GM21723 (cell line): ENCODE data around the gene PRKG1.
"Not testable (repeated sequence)": the region's sequence is repeated elsewhere in the genome, so short reads cannot be mapped to it uniquely, and the experiment has no call there.

Source experiments
- ATAC-seq: cut with Tn5 transposase; IDR thresholded peaks from one replicate; pipeline ENCODE4 v1.9.1; 2021; ENCODE audit warnings: mild to moderate bottlenecking, moderate library complexity; ENCODE audit not compliant: unreplicated experiment

PRKG1 gene

GRCh38 chr10:51367694-51368093 lies 293.4 kb downstream of the PRKG1 start:
- no peak for ATAC-seq

GRCh38 chr10:51368943-51369342 lies 294.7 kb downstream of the PRKG1 start:
- no peak for ATAC-seq

- ATAC-seq, result no peak
Measured at GRCh38 chr10:51369903-51370302, 295.6 kb downstream of the PRKG1 start.

GRCh38 chr10:51371743-51372142 lies 297.5 kb downstream of the PRKG1 start:
- no peak for ATAC-seq

GRCh38 chr10:51375790-51376189 lies 301.5 kb downstream of the PRKG1 start:
- no peak for ATAC-seq

- ATAC-seq, result no peak
Measured at GRCh38 chr10:51377070-51377931, 303.0 kb downstream of the PRKG1 start.

- ATAC-seq, result no peak
Measured at GRCh38 chr10:51377932-51378599, 303.8 kb downstream of the PRKG1 start.

- ATAC-seq, result no peak
Measured at GRCh38 chr10:51382181-51382580, 307.9 kb downstream of the PRKG1 start.

GRCh38 chr10:51384971-51385370 lies 310.7 kb downstream of the PRKG1 start:
- ATAC-seq, result no peak

GRCh38 chr10:51386248-51386885 lies 312.1 kb downstream of the PRKG1 start:
- no peak for ATAC-seq

GRCh38 chr10:51389415-51390321 lies 315.4 kb downstream of the PRKG1 start:
- peak; percentile 90 for ATAC-seq

GRCh38 chr10:51393006-51393405 lies 318.7 kb downstream of the PRKG1 start:
- ATAC-seq, result not testable (repeated sequence)

- ATAC-seq, result no peak
Measured at GRCh38 chr10:51394039-51394438, 319.8 kb downstream of the PRKG1 start.

GRCh38 chr10:51397244-51397643 lies 323.0 kb downstream of the PRKG1 start:
- no peak for ATAC-seq

GRCh38 chr10:51397695-51398094 lies 323.4 kb downstream of the PRKG1 start:
- no peak for ATAC-seq

- no peak for ATAC-seq
Measured at GRCh38 chr10:51399840-51400239, 325.6 kb downstream of the PRKG1 start.

GRCh38 chr10:51400392-51401096 lies 326.3 kb downstream of the PRKG1 start:
- no peak for ATAC-seq

GRCh38 chr10:51403521-51403920 lies 329.2 kb downstream of the PRKG1 start:
- ATAC-seq, result no peak

- ATAC-seq, result no peak
Measured at GRCh38 chr10:51405580-51406351, 331.5 kb downstream of the PRKG1 start.
